Endothelial cell of umbilical vein (primary cell): ENCODE measurements around the gene CSMD2.

ENCODE experiments used
- CTCF ChIP-seq, 2 donors: IDR thresholded peaks; 1 replicate in 1 of 2; 2 replicates in 1 of 2; pipeline ENCODE4 v1.5.1; 2011; ENCODE audit warnings: low read length in 2 of 2, mild to moderate bottlenecking in 2 of 2, moderate library complexity in 2 of 2, control low read depth in 1 of 2, inconsistent platforms in 1 of 2, low read depth in 1 of 2; ENCODE audit not compliant: insufficient read depth in 1 of 2; ENCODE audit errors: extremely low read depth in 1 of 2
- EZH2 ChIP-seq: IDR thresholded peaks from 2 replicates; pipeline ENCODE4 v1.6.1; 2012; ENCODE audit warnings: borderline replicate concordance, low read depth, mild to moderate bottlenecking, moderate library complexity, low read length, inconsistent platforms; ENCODE audit not compliant: severe bottlenecking
- MYC ChIP-seq: IDR thresholded peaks from one replicate; pipeline ENCODE4 v1.6.1; 2011; ENCODE audit warnings: mild to moderate bottlenecking, low read depth, low read length
- POLR2AphosphoS5 ChIP-seq: IDR thresholded peaks from 2 replicates; pipeline ENCODE4 v1.6.1; 2012; ENCODE audit warnings: low read depth, mild to moderate bottlenecking, control low read depth, low read length, moderate library complexity; ENCODE audit not compliant: insufficient read depth
- TF ChIP-seq, protein P1 (sequence below): IDR thresholded peaks from 2 replicates; pipeline ENCODE4 v1.6.1; 2011; ENCODE audit not compliant: insufficient read depth, insufficient read length

- no peak for TF ChIP-seq POLR2AphosphoS5
- no peak for TF ChIP-seq CTCF (IDR thresholded peaks at IDR 0.05; ENCODE audit: extremely low read depth in 1 of 2, insufficient read depth in 1 of 2, low read depth in 1 of 2, low read length in 2 of 2)
- no peak for TF ChIP-seq EZH2
- TF ChIP-seq MYC, result no peak
- TF ChIP-seq, protein P1, sequence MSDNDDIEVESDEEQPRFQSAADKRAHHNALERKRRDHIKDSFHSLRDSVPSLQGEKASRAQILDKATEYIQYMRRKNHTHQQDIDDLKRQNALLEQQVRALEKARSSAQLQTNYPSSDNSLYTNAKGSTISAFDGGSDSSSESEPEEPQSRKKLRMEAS, result no peak
These were observed 586.2 kb downstream of the CSMD2 start for GRCh38 chr1:33578557-33579448.
